Skin epidermis (tissue), 12 donors: Measurements from ENCODE around the gene MAPK6.

Experiments
- H3K27ac ChIP-seq, 21 experiments: fragments of 200-600 bp; sonication (generic) in 11 of 21; one replicate each; pipeline ENCODE4 v1.5.0; 2020; ENCODE audit warnings: mild to moderate bottlenecking in 3 of 21, inconsistent platforms in 2 of 21, moderate library complexity in 2 of 21
- H3K4me3 ChIP-seq, 7 experiments: fragments of 200-600 bp; sonication (generic) in 2 of 7; one replicate each; pipeline ENCODE4 v1.5.0; 2020; ENCODE audit warnings: inconsistent platforms in 2 of 7, mild to moderate bottlenecking in 2 of 7, moderate library complexity in 1 of 7

The MAPK6 gene

GRCh38 chr15:52097180-52097579 is 78.2 kb downstream of the MAPK6 start:
- Histone ChIP-seq H3K27ac (peak overlapping the region in 3 of 21 experiments; percentile 28 to 61 (median 51)), H3K4me3 (no peak overlapping the region)

GRCh38 chr15:52098323-52098722 is 79.3 kb downstream of the MAPK6 start:
- H3K4me3 ChIP-seq = no peak overlapping the region
- no peak overlapping the region for H3K27ac ChIP-seq

- Histone ChIP-seq H3K4me3 (no peak overlapping the region), H3K27ac (no peak overlapping the region)
These were observed 80.7 kb downstream of the MAPK6 start for GRCh38 chr15:52099651-52100272.

- H3K27ac ChIP-seq = peak overlapping the region in 4 of 21 experiments; percentile 5 to 44 (median 22)
- no peak overlapping the region for H3K4me3 ChIP-seq
These were observed 81.9 kb downstream of the MAPK6 start for GRCh38 chr15:52100807-52101442.

- peak overlapping the region in 5 of 21 experiments; percentile 3 to 46 (median 19) for H3K27ac ChIP-seq
- no peak overlapping the region for H3K4me3 ChIP-seq
These were observed 82.7 kb downstream of the MAPK6 start for GRCh38 chr15:52101542-52102323.

GRCh38 chr15:52102463-52102862 is 83.4 kb downstream of the MAPK6 start:
- Histone ChIP-seq H3K27ac (peak overlapping the region in 10 of 21 experiments; percentile 3 to 77 (median 44)), H3K4me3 (no peak overlapping the region)

- peak overlapping the region in 10 of 21 experiments; percentile 6 to 77 (median 28) for H3K27ac ChIP-seq
- no peak overlapping the region for H3K4me3 ChIP-seq
These were observed 84.5 kb downstream of the MAPK6 start for GRCh38 chr15:52103217-52104207.

- Histone ChIP-seq H3K4me3 (no peak overlapping the region), H3K27ac (peak overlapping the region in 4 of 21 experiments; percentile 3 to 16 (median 11))
These were observed 85.5 kb downstream of the MAPK6 start for GRCh38 chr15:52104532-52105004.

GRCh38 chr15:52105846-52106245 is 86.8 kb downstream of the MAPK6 start:
- H3K4me3 ChIP-seq = no peak overlapping the region
- peak overlapping the region in 4 of 21 experiments; percentile 0 to 34 (median 7) for H3K27ac ChIP-seq

- no peak overlapping the region for H3K4me3 ChIP-seq
These were observed 87.6 kb downstream of the MAPK6 start for GRCh38 chr15:52106641-52107040.

GRCh38 chr15:52107238-52107637 is 88.2 kb downstream of the MAPK6 start:
- peak overlapping the region in 1 of 21 experiments; percentile 36 for H3K27ac ChIP-seq
- H3K4me3 ChIP-seq = no peak overlapping the region

More at GRCh38 chr15:52106641-52107040, 87.6 kb downstream of the MAPK6 start:
- H3K27ac ChIP-seq = peak overlapping the region in 3 of 21 experiments; percentile 7 to 36 (median 7)

- H3K27ac ChIP-seq = no peak overlapping the region
- H3K4me3 ChIP-seq = no peak overlapping the region
These were observed 90.8 kb downstream of the MAPK6 start for GRCh38 chr15:52109559-52110451.

GRCh38 chr15:52111517-52112202 is 92.6 kb downstream of the MAPK6 start:
- peak overlapping the region; percentile 26 to 40 (median 34) for H3K4me3 ChIP-seq
- peak overlapping the region in 17 of 21 experiments; percentile 19 to 78 (median 61) for H3K27ac ChIP-seq

GRCh38 chr15:52112203-52112750 is 93.3 kb downstream of the MAPK6 start:
- H3K4me3 ChIP-seq = peak overlapping the region; percentile 26 to 40 (median 34)
- H3K27ac ChIP-seq = peak overlapping the region in 18 of 21 experiments; percentile 19 to 78 (median 60)

GRCh38 chr15:52113235-52113634 is 94.2 kb downstream of the MAPK6 start:
- Histone ChIP-seq H3K27ac (no peak overlapping the region), H3K4me3 (no peak overlapping the region)

- Histone ChIP-seq H3K27ac (no peak overlapping the region), H3K4me3 (no peak overlapping the region)
These were observed 94.7 kb downstream of the MAPK6 start for GRCh38 chr15:52113708-52114107.
